Mesothelial cell of epicardium (in vitro differentiated cells): Measurements from ENCODE around the gene DIS3L2. TPM values are rescaled to one million over a fixed set of nuclear protein-coding genes. Genes with fewer than 3 reads are reported as not detected.

Experiments
- DNase-seq, 2 experiments: peaks; one replicate each; pipeline ENCODE4 v3.0.0; 2021; ENCODE audit warnings: low spot score in 2 of 2; ENCODE audit not compliant: unreplicated experiment in 2 of 2
- H3K27ac Mint-ChIP-seq: 2 replicates; pipeline ENCODE4 v1.8.0; 2021; ENCODE audit warnings: mixed read lengths
- H3K27me3 Mint-ChIP-seq: 2 replicates; pipeline ENCODE4 v1.8.0; 2021; ENCODE audit warnings: low read depth, mixed read lengths
- H3K36me3 Mint-ChIP-seq: 2 replicates; pipeline ENCODE4 v1.8.0; 2021; ENCODE audit warnings: mixed read lengths
- H3K4me1 Mint-ChIP-seq: 2 replicates; pipeline ENCODE4 v1.8.0; 2021; ENCODE audit warnings: mixed read lengths
- H3K4me3 Mint-ChIP-seq: 2 replicates; pipeline ENCODE4 v1.8.0; 2021; ENCODE audit warnings: mild to moderate bottlenecking, moderate library complexity, mixed read lengths
- H3K9me3 Mint-ChIP-seq: 2 replicates; pipeline ENCODE4 v1.8.0; 2021; ENCODE audit warnings: mixed read lengths
- total RNA-seq: library from RNA; stranded (reverse); gene quantifications from 3 replicates; pipeline ENCODE4 v1.2.1, GENCODE V29; 2021
- TF ChIP-seq, protein P1 (sequence below): fragments of 200-600 bp; sonication (generic); IDR thresholded peaks from one replicate; pipeline ENCODE4 v1.5.0; 2021; ENCODE audit warnings: antibody characterized with exemption; ENCODE audit not compliant: unreplicated experiment

DIS3L2 gene
- total RNA-seq, 1 donor from 2014 or later = 74.4 TPM

- no peak for DNase-seq
- peaks cover 19% of the 10 kb centered on the region for H3K36me3 Mint-ChIP-seq
- H3K9me3 Mint-ChIP-seq = no peaks in the 10 kb centered on the region
- H3K27ac Mint-ChIP-seq = no peak overlapping the region
- no peak overlapping the region for H3K4me3 Mint-ChIP-seq
- H3K4me1 Mint-ChIP-seq = no peaks in the 10 kb centered on the region
- no peaks in the 10 kb centered on the region for H3K27me3 Mint-ChIP-seq
- TF ChIP-seq, protein P1, sequence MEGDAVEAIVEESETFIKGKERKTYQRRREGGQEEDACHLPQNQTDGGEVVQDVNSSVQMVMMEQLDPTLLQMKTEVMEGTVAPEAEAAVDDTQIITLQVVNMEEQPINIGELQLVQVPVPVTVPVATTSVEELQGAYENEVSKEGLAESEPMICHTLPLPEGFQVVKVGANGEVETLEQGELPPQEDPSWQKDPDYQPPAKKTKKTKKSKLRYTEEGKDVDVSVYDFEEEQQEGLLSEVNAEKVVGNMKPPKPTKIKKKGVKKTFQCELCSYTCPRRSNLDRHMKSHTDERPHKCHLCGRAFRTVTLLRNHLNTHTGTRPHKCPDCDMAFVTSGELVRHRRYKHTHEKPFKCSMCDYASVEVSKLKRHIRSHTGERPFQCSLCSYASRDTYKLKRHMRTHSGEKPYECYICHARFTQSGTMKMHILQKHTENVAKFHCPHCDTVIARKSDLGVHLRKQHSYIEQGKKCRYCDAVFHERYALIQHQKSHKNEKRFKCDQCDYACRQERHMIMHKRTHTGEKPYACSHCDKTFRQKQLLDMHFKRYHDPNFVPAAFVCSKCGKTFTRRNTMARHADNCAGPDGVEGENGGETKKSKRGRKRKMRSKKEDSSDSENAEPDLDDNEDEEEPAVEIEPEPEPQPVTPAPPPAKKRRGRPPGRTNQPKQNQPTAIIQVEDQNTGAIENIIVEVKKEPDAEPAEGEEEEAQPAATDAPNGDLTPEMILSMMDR = no peak
These were observed 241.8 kb downstream of the DIS3L2 start for GRCh38 chr2:232203166-232203891.

DNA sequence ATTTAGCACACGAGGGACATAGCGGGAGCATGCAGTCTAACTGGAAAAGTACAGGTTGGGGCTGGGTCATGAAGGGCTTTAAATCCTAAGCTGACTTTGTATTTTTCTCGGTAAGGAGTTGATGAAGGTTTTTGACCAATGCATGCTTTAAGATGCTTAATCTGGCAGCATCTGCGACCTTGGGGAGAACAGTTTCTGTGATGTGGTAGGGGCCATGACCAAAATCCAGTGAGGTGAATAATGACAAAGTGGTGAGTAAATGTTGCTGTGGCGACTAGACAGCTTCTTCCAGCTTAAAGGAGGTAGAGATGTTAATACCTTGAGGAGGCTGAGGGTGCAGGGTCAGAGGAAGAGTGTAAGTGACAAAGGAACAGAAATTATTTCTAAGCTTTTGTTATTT lies 242.4 kb downstream of the DIS3L2 start:
- peaks cover 13% of the 10 kb centered on the region for H3K36me3 Mint-ChIP-seq
- no peak overlapping the region for H3K27ac Mint-ChIP-seq
- TF ChIP-seq, protein P1 = no peak
- no peak overlapping the region for H3K4me3 Mint-ChIP-seq
- H3K9me3 Mint-ChIP-seq = no peaks in the 10 kb centered on the region
- no peak for DNase-seq
- H3K4me1 Mint-ChIP-seq = no peaks in the 10 kb centered on the region
- H3K27me3 Mint-ChIP-seq = no peaks in the 10 kb centered on the region

DNA sequence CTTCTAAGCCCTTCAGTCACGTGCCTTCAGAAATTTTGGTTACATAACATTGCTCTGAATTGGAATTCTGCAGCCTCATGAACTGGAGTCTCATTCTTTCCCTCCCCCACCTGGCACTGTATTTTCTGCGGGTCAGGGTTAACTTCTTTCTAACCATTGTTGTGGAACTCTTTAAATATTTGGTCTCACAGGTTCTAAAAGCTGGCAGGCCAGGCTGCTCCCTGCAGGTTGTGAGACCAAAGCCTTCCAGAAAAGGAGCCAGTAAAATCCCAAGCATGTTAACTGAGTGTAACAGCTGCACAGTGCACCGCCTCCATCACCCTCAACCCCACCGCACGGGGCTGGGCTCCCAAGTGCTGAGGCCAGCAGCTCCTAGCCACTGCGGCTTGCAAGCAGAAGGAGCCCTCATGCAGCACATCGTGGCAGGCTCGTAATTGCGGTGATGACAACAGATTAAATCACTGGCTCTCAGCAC lies 243.0 kb downstream of the DIS3L2 start:
- no peak overlapping the region for H3K27ac Mint-ChIP-seq
- no peak overlapping the region for H3K4me3 Mint-ChIP-seq
- no peak for DNase-seq
- TF ChIP-seq, protein P1 = no peak
- H3K36me3 Mint-ChIP-seq = peaks cover 16% of the 10 kb centered on the region
- no peaks in the 10 kb centered on the region for H3K9me3 Mint-ChIP-seq
- no peaks in the 10 kb centered on the region for H3K4me1 Mint-ChIP-seq
- H3K27me3 Mint-ChIP-seq = no peaks in the 10 kb centered on the region

- no peaks in the 10 kb centered on the region for H3K27me3 Mint-ChIP-seq
- H3K4me3 Mint-ChIP-seq = no peak overlapping the region
- peaks cover 22% of the 10 kb centered on the region for H3K36me3 Mint-ChIP-seq
- no peak overlapping the region for H3K27ac Mint-ChIP-seq
- no peak for DNase-seq
- H3K9me3 Mint-ChIP-seq = no peaks in the 10 kb centered on the region
- H3K4me1 Mint-ChIP-seq = no peaks in the 10 kb centered on the region
- TF ChIP-seq, protein P1 = no peak
These were observed 245.7 kb downstream of the DIS3L2 start for GRCh38 chr2:232207174-232207573.

- TF ChIP-seq, protein P1 = no peak
- peaks cover 21% of the 10 kb centered on the region for H3K36me3 Mint-ChIP-seq
- no peak overlapping the region for H3K27ac Mint-ChIP-seq
- no peak overlapping the region for H3K4me3 Mint-ChIP-seq
- DNase-seq = no peak
- H3K27me3 Mint-ChIP-seq = no peaks in the 10 kb centered on the region
- peaks cover 19% of the 10 kb centered on the region for H3K4me1 Mint-ChIP-seq
- H3K9me3 Mint-ChIP-seq = no peaks in the 10 kb centered on the region
These were observed 248.8 kb downstream of the DIS3L2 start for GRCh38 chr2:232210306-232210705.
